Stimulated activated CD4-positive, alpha-beta T cell treated with anti-CD3 and anti-CD28 coated beads, TNF-alpha, amount 100 ng/mL, for 1 hour (primary cell): Measurements from ENCODE around the gene KRTAP4-7.
"Not testable (repeated sequence)": the region's sequence is repeated elsewhere in the genome, so short reads cannot be mapped to it uniquely, and the experiment has no call there.

Experiments
- DNase-seq, 3 donors: peaks; one replicate each; pipeline ENCODE4 v3.0.0-alpha.2; 2020; ENCODE audit warnings: low read depth in 3 of 3, low spot score in 1 of 3

KRTAP4-7 gene

GRCh38 chr17:41065016-41065689 lies 18.8 kb upstream of the KRTAP4-7 start:
- not testable (repeated sequence) for DNase-seq

GRCh38 chr17:41065829-41066624 lies 17.9 kb upstream of the KRTAP4-7 start, which contains the start of gene KRTAP2-4:
TSS of gene KRTAP2-4 (minus strand) at chr17:41065879. CDS start at chr17:41065845, 34 bp downstream.
- DNase-seq, result no peak

GRCh38 chr17:41067281-41067680 lies 16.7 kb upstream of the KRTAP4-7 start:
- no peak for DNase-seq

GRCh38 chr17:41069031-41069430 lies 14.9 kb upstream of the KRTAP4-7 start:
- no peak for DNase-seq

- no peak for DNase-seq
Measured at GRCh38 chr17:41071606-41072360, 12.2 kb upstream of the KRTAP4-7 start.

GRCh38 chr17:41073676-41074075 lies 10.3 kb upstream of the KRTAP4-7 start:
- DNase-seq, result no peak

GRCh38 chr17:41076788-41077187 lies 7.2 kb upstream of the KRTAP4-7 start:
- no peak for DNase-seq

- DNase-seq, result no peak
Measured at GRCh38 chr17:41082626-41083025, 1.3 kb upstream of the KRTAP4-7 start.

- DNase-seq, result not testable (repeated sequence)
Measured at GRCh38 chr17:41083427-41083826, 523 bp upstream of the KRTAP4-7 start.

GRCh38 chr17:41088760-41089352 lies 4.9 kb downstream of the KRTAP4-7 start:
- not testable (repeated sequence) for DNase-seq

GRCh38 chr17:41096055-41096454 lies 12.1 kb downstream of the KRTAP4-7 start:
- no peak for DNase-seq

- DNase-seq, result no peak
Measured at GRCh38 chr17:41098042-41098441, 14.1 kb downstream of the KRTAP4-7 start, which contains the start of gene KRTAP4-8. TSS of gene KRTAP4-8 (minus strand) at chr17:41098142. CDS start at chr17:41098084, 58 bp downstream.

GRCh38 chr17:41098481-41098880 lies 14.5 kb downstream of the KRTAP4-7 start:
- no peak for DNase-seq

- not testable (repeated sequence) for DNase-seq
Measured at GRCh38 chr17:41099682-41100480, 15.9 kb downstream of the KRTAP4-7 start.

GRCh38 chr17:41101586-41102259 lies 17.8 kb downstream of the KRTAP4-7 start, which contains the start of gene KRTAP4-16:
TSS of gene KRTAP4-16 (minus strand) at chr17:41102209. CDS start at chr17:41102209, 0 bp downstream.
- DNase-seq, result no peak

- no peak for DNase-seq
Measured at GRCh38 chr17:41103896-41104295, 19.9 kb downstream of the KRTAP4-7 start.

- DNase-seq, result not testable (repeated sequence)
Measured at GRCh38 chr17:41104386-41105038, 20.6 kb downstream of the KRTAP4-7 start.

GRCh38 chr17:41105347-41105746 lies 21.4 kb downstream of the KRTAP4-7 start, which contains the start of gene KRTAP4-9:
TSS of gene KRTAP4-9 (plus strand) at chr17:41105389. CDS start at chr17:41105389, 0 bp downstream.
- not testable (repeated sequence) for DNase-seq

GRCh38 chr17:41107941-41108450 lies 24.0 kb downstream of the KRTAP4-7 start:
- no peak for DNase-seq
